Gastroesophageal sphincter (tissue), 4 donors: ENCODE results near the gene FXYD5. TPM values are rescaled to one million over a fixed set of nuclear protein-coding genes. Genes with fewer than 3 reads are reported as not detected.

Source experiments
- ATAC-seq: fragments of 150-250 bp; one replicate; pipeline ENCODE4 v1.9.1; 2016; ENCODE audit warnings: mild to moderate bottlenecking, moderate library complexity
- H3K27ac ChIP-seq, 4 donors: fragments of 200-600 bp; sonication (generic) in 3 of 4; 1 replicate in 3 of 4; 2 replicates in 1 of 4; pipeline ENCODE4 v1.5.1; 2016 to 2019
- H3K27me3 ChIP-seq: fragments of 200-600 bp; sonication (generic); one replicate; pipeline ENCODE4 v1.5.1; 2019
- H3K36me3 ChIP-seq, 2 donors: fragments of 200-600 bp; sonication (generic); one replicate each; pipeline ENCODE4 v1.5.1; 2019; ENCODE audit warnings: control low read depth in 1 of 2
- H3K4me1 ChIP-seq, 3 donors: fragments of 200-600 bp; sonication (generic); 1 replicate in 2 of 3; 2 replicates in 1 of 3; pipeline ENCODE4 v1.5.1; 2016 to 2019; ENCODE audit warnings: control low read depth in 2 of 3
- H3K4me3 ChIP-seq, 2 donors: fragments of 200-600 bp; sonication (generic); one replicate each; pipeline ENCODE4 v1.5.1; 2019; ENCODE audit warnings: mild to moderate bottlenecking in 1 of 2, moderate library complexity in 1 of 2
- H3K9me3 ChIP-seq, 3 donors: fragments of 200-600 bp; sonication (generic); one replicate each; pipeline ENCODE4 v1.5.1; 2017 to 2019; ENCODE audit warnings: control low read depth in 2 of 3
- EP300 ChIP-seq: sonication (generic); formaldehyde crosslinking; IDR thresholded peaks from one replicate; pipeline ENCODE4 v1.6.1; 2017; ENCODE audit warnings: antibody characterized with exemption, mild to moderate bottlenecking
- POLR2A ChIP-seq, 2 donors: fragments of 450-650 bp; IDR thresholded peaks; one replicate each; pipeline ENCODE4 v1.6.1; 2017; ENCODE audit warnings: antibody characterized with exemption in 2 of 2, mild to moderate bottlenecking in 2 of 2, moderate library complexity in 1 of 2
- POLR2AphosphoS5 ChIP-seq: sonication (generic); formaldehyde crosslinking; IDR thresholded peaks from one replicate; pipeline ENCODE4 v1.6.1; 2017; ENCODE audit warnings: antibody characterized with exemption
- WGBS, 2 donors: methylation state at CpG; one replicate each; pipeline ENCODE4 v1.1.5; 2018; ENCODE audit warnings: low coverage in 1 of 2; 5-methylcytosine and 5-hydroxymethylcytosine counted together
- total RNA-seq, 4 donors: library from RNA; depleted of rRNA; stranded (reverse); fragments of >200 nt; gene quantifications; one replicate each; pipeline ENCODE4 v1.1.0, GENCODE V29; 2016
- TF ChIP-seq, protein P1 (sequence below), 4 experiments: fragments of 200-600 bp in 2 of 4; fragments of 450-650 bp in 2 of 4; sonication (generic) in 1 of 4; IDR thresholded peaks; one replicate each; pipeline ENCODE4 v1.5.1; 2017 to 2019; ENCODE audit warnings: antibody characterized with exemption in 4 of 4, mild to moderate bottlenecking in 2 of 4, moderate library complexity in 2 of 4

FXYD5 gene
- total RNA-seq, 4 donors from 2014 or later: 18.8 to 42.5 (median 33.0) TPM

- Histone ChIP-seq H3K9me3 (no peaks in the 10 kb centered on the region), H3K36me3 (peaks cover 0 to 6% of the 10 kb centered on the region in 2 donors), H3K4me1 (peaks cover 0 to 26% (median 0%) of the 10 kb centered on the region in 3 donors), H3K27me3 (no peaks in the 10 kb centered on the region), H3K4me3 (peak overlapping the region in 1 of 2 donors; percentile 46), H3K27ac (peak overlapping the region in 1 of 4 donors; percentile 44)
- TF ChIP-seq POLR2AphosphoS5 (no peak), POLR2A (IDR thresholded peaks at IDR 0.05) (no peak), EP300 (no peak)
- TF ChIP-seq, protein P1, sequence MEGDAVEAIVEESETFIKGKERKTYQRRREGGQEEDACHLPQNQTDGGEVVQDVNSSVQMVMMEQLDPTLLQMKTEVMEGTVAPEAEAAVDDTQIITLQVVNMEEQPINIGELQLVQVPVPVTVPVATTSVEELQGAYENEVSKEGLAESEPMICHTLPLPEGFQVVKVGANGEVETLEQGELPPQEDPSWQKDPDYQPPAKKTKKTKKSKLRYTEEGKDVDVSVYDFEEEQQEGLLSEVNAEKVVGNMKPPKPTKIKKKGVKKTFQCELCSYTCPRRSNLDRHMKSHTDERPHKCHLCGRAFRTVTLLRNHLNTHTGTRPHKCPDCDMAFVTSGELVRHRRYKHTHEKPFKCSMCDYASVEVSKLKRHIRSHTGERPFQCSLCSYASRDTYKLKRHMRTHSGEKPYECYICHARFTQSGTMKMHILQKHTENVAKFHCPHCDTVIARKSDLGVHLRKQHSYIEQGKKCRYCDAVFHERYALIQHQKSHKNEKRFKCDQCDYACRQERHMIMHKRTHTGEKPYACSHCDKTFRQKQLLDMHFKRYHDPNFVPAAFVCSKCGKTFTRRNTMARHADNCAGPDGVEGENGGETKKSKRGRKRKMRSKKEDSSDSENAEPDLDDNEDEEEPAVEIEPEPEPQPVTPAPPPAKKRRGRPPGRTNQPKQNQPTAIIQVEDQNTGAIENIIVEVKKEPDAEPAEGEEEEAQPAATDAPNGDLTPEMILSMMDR (IDR thresholded peaks at IDR 0.05): no peak
- no peak for ATAC-seq
Measured at GRCh38 chr19:35132254-35132653, 22.3 kb upstream of the FXYD5 start.

- no peak for TF ChIP-seq POLR2A (IDR thresholded peaks at IDR 0.05)
- TF ChIP-seq EP300: no peak
- ATAC-seq: no peak
Measured at GRCh38 chr19:35133826-35134225, 20.7 kb upstream of the FXYD5 start.

GRCh38 chr19:35134601-35135242 is 19.8 kb upstream of the FXYD5 start, which contains the start of gene LGI4:
Gene LGI4 (minus strand): TSS chr19:35135059. CDS start chr19:35134680, 379 bp downstream.
- peaks cover 0 to 6% of the 10 kb centered on the region in 2 donors for H3K36me3 ChIP-seq
- H3K9me3 ChIP-seq: no peaks in the 10 kb centered on the region
- WGBS, 2 donors: 59% methylated on average over 9 of the region's 15 CpGs; no CpG with 5 or more reads in 1 of the 2 donors
- H3K4me3 ChIP-seq: peak within 1 kb of the TSS; percentile 4 to 46
- TF ChIP-seq POLR2A (IDR thresholded peaks at IDR 0.05) (no peak), EP300 (no peak), POLR2AphosphoS5 (no peak)
- TF ChIP-seq, protein P1 (IDR thresholded peaks at IDR 0.05): no peak
- H3K4me1 ChIP-seq: peaks cover 0 to 50% (median 0%) of the 10 kb centered on the region in 3 donors
- H3K27ac ChIP-seq: peak within 1 kb of the TSS in 3 of 4 donors; percentile 77 to 92 (median 90)
- ATAC-seq: no peak
- peaks cover 9% of the 10 kb centered on the region for H3K27me3 ChIP-seq

More at GRCh38 chr19:35133826-35134225, 20.7 kb upstream of the FXYD5 start:
- Histone ChIP-seq H3K27ac (peak overlapping the region in 3 of 4 donors; percentile 77 to 92 (median 90)), H3K9me3 (no peaks in the 10 kb centered on the region), H3K4me3 (peak overlapping the region in 1 of 2 donors; percentile 46), H3K4me1 (peaks cover 0 to 41% (median 0%) of the 10 kb centered on the region in 3 donors), H3K36me3 (peaks cover 0 to 6% of the 10 kb centered on the region in 2 donors), H3K27me3 (peaks cover 7% of the 10 kb centered on the region)
- 80% methylated on average over 1 of the region's 11 CpGs; no CpG with 5 or more reads in 1 of the 2 donors for WGBS, 2 donors

DNA sequence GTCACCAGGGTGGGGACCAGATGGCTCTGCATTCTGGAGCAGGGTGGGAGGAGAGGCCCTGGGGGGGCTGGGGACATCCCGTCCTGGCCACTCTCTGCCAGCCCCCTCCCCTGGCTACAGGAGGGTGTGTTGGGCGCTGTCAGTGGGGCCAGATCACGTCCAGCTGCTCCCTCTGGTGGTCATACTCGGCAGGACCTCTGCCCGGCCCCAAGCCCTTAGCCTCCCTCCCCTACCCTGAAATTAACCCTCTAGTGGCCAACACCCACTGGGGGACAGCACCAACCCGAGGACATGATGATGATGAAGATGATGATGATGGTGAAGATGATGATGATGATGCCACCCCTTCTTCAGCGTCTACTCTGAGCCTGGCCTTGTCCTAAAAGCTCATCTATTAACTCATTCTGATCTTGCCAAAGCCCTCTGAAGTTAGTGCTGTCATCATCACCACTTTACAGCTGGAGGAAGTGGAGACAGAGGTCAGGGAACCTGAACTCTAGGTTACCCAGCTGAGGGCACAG is 19.1 kb upstream of the FXYD5 start:
- Histone ChIP-seq H3K4me3 (peak overlapping the region in 1 of 2 donors; percentile 46), H3K4me1 (peaks cover 0 to 57% (median 0%) of the 10 kb centered on the region in 3 donors), H3K27me3 (peaks cover 15% of the 10 kb centered on the region), H3K36me3 (peaks cover 0 to 6% of the 10 kb centered on the region in 2 donors), H3K9me3 (no peaks in the 10 kb centered on the region), H3K27ac (peak overlapping the region in 3 of 4 donors; percentile 73 to 92 (median 90))
- 0% methylated on average over 1 of the region's 7 CpGs; no CpG with 5 or more reads in 1 of the 2 donors for WGBS, 2 donors
- peak; percentile 49 for ATAC-seq
- TF ChIP-seq POLR2A (IDR thresholded peaks at IDR 0.05): no peak
- TF ChIP-seq, protein P1 (IDR thresholded peaks at IDR 0.05): peak in 3 of 4 experiments; percentile 88 to 95 (median 95)
- peak; percentile 48 for TF ChIP-seq POLR2AphosphoS5

- TF ChIP-seq EP300: no peak
- TF ChIP-seq, protein P1 (IDR thresholded peaks at IDR 0.05): no peak
- no peak for TF ChIP-seq POLR2A (IDR thresholded peaks at IDR 0.05)
- TF ChIP-seq POLR2AphosphoS5: no peak
- H3K36me3 ChIP-seq: peaks cover 0 to 5% of the 10 kb centered on the region in 2 donors
- peak overlapping the region in 3 of 4 donors; percentile 49 to 92 (median 90) for H3K27ac ChIP-seq
- WGBS, 2 donors: no CpG with 5 or more reads among the region's 11 CpGs
- no peak overlapping the region for H3K4me3 ChIP-seq
- H3K4me1 ChIP-seq: peaks cover 0 to 63% (median 0%) of the 10 kb centered on the region in 3 donors
- ATAC-seq: no peak
- H3K27me3 ChIP-seq: peaks cover 17% of the 10 kb centered on the region
- H3K9me3 ChIP-seq: no peaks in the 10 kb centered on the region
Measured at GRCh38 chr19:35136231-35136630, 18.3 kb upstream of the FXYD5 start.
